ENCODE results near the gene DOK3.
"Not testable (repeated sequence)": the region's sequence is repeated elsewhere in the genome, so short reads cannot be mapped to it uniquely, and the experiment has no call there.

Gene DOK3

GRCh38 chr5:177542816-177543465, 33.3 kb upstream of the DOK3 start:
- peaks cover 7% of the 10 kb centered on the region for H3K4me1 Mint-ChIP-seq
- H3K36me3 Mint-ChIP-seq (ENCODE audit: low read depth): peaks cover 20% of the 10 kb centered on the region
- no peaks in the 10 kb centered on the region for H3K9me3 Mint-ChIP-seq
- ATAC-seq: no peak
- no peak overlapping the region for H3K4me3 Mint-ChIP-seq
- no peak overlapping the region for H3K27ac Mint-ChIP-seq
- DNase-seq: no peak
- H3K27me3 Mint-ChIP-seq: no peaks in the 10 kb centered on the region

DNA sequence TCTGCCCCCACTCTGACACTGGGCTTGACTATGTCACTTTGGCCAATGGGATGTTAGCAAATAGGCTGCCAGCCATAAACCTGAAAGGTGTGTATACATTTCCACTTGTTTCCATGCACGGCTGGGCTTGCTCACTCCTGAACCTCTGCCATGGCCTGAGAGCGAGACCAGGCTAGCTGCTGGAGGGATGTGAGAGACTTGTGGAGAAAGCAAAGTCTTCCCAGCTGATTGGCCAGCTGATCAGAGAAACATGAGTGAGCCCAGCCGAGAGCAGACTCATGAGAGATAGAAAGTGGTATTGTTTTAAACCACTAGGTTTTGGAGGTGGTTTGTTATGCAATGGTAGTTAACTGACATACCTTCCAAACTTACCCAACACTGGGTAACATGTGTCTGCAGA, 30.8 kb upstream of the DOK3 start:
- no peak overlapping the region for H3K27ac Mint-ChIP-seq
- H3K4me3 Mint-ChIP-seq: no peak overlapping the region
- ATAC-seq (no peak), DNase-seq (no peak)
- no peaks in the 10 kb centered on the region for H3K9me3 Mint-ChIP-seq
- no peaks in the 10 kb centered on the region for H3K4me1 Mint-ChIP-seq
- no peaks in the 10 kb centered on the region for H3K27me3 Mint-ChIP-seq
- H3K36me3 Mint-ChIP-seq (ENCODE audit: low read depth): peaks cover 24% of the 10 kb centered on the region

DNA sequence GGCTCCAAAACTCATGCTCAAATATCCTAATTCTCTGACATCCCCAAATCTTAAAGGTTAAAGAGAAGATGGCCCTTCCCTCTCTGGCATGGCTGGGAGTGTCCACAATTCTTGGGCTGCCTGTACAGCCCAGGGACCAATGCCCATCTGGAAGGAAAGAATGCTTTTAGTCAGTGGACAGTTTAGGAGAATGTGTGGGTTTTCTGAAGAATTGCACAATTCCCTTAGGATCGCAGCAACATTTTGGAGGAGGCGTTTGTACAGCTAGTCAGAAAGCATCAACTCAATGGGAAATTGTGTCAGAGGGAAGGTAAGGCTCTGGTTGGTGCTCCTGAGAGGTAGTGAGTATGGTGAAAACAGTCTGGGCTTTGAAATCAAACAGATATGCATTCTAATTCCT, 29.8 kb upstream of the DOK3 start:
- ATAC-seq (no peak), DNase-seq (no peak)
- H3K36me3 Mint-ChIP-seq (ENCODE audit: low read depth): peaks cover 23% of the 10 kb centered on the region
- no peaks in the 10 kb centered on the region for H3K27me3 Mint-ChIP-seq
- H3K9me3 Mint-ChIP-seq: no peaks in the 10 kb centered on the region
- H3K4me3 Mint-ChIP-seq: no peak overlapping the region
- no peak overlapping the region for H3K27ac Mint-ChIP-seq
- H3K4me1 Mint-ChIP-seq: no peaks in the 10 kb centered on the region

DNA sequence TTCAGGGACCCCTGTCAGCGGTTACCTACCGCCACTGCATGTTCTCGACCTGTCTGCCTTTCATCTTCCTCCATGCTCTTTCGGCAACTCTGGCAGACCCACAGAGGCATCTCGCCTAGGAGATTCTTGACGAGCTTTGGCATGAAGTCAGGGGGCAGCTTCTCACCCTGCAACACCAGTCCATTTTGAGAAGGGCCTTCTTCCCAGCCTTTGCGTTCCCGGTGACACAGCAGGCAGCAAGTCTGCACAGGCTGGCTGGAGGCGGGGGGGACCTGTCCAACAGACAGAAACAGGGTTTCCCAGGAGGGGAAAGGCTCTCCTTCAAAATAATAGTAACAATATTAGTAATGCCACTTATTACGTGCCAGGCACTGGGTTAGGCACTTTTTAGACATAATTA, 29.2 kb upstream of the DOK3 start:
- Mint-ChIP-seq H3K27ac (no peak overlapping the region), H3K36me3 (ENCODE audit: low read depth) (peaks cover 21% of the 10 kb centered on the region), H3K4me3 (no peak overlapping the region), H3K27me3 (no peaks in the 10 kb centered on the region), H3K9me3 (no peaks in the 10 kb centered on the region), H3K4me1 (no peaks in the 10 kb centered on the region)
- no peak for ATAC-seq
- DNase-seq: no peak

- Mint-ChIP-seq H3K4me3 (no peak overlapping the region), H3K27ac (no peak overlapping the region), H3K27me3 (no peaks in the 10 kb centered on the region), H3K36me3 (ENCODE audit: low read depth) (peaks cover 27% of the 10 kb centered on the region), H3K9me3 (no peaks in the 10 kb centered on the region), H3K4me1 (no peaks in the 10 kb centered on the region)
- DNase-seq (no peak), ATAC-seq (no peak)
Observed at GRCh38 chr5:177537389-177538361, 28.0 kb upstream of the DOK3 start.

GRCh38 chr5:177536386-177536785, 26.8 kb upstream of the DOK3 start:
- Mint-ChIP-seq H3K36me3 (ENCODE audit: low read depth) (peaks cover 25% of the 10 kb centered on the region), H3K4me3 (no peak overlapping the region), H3K27me3 (no peaks in the 10 kb centered on the region), H3K4me1 (no peaks in the 10 kb centered on the region), H3K27ac (no peak overlapping the region), H3K9me3 (no peaks in the 10 kb centered on the region)
- ATAC-seq: no peak
- DNase-seq: no peak

GRCh38 chr5:177535125-177535524, 25.5 kb upstream of the DOK3 start:
- Mint-ChIP-seq H3K9me3 (no peaks in the 10 kb centered on the region), H3K27ac (no peak overlapping the region), H3K27me3 (no peaks in the 10 kb centered on the region), H3K4me3 (no peak overlapping the region), H3K4me1 (no peaks in the 10 kb centered on the region), H3K36me3 (ENCODE audit: low read depth) (peaks cover 25% of the 10 kb centered on the region)
- DNase-seq (no peak), ATAC-seq (no peak)

- ATAC-seq, DNase-seq, H3K4me1 Mint-ChIP-seq, H3K27me3 Mint-ChIP-seq, H3K4me3 Mint-ChIP-seq, H3K27ac Mint-ChIP-seq, H3K9me3 Mint-ChIP-seq: not testable (repeated sequence)
- peaks cover 27% of the 10 kb centered on the region for H3K36me3 Mint-ChIP-seq (ENCODE audit: low read depth)
Observed at GRCh38 chr5:177534433-177534832, 24.8 kb upstream of the DOK3 start.

GRCh38 chr5:177531209-177531940, 21.7 kb upstream of the DOK3 start:
- Mint-ChIP-seq H3K9me3 (no peaks in the 10 kb centered on the region), H3K27me3 (no peaks in the 10 kb centered on the region), H3K4me3 (no peak overlapping the region), H3K4me1 (no peaks in the 10 kb centered on the region), H3K36me3 (ENCODE audit: low read depth) (peaks cover 21% of the 10 kb centered on the region), H3K27ac (no peak overlapping the region)
- no peak for DNase-seq
- no peak for ATAC-seq

- Mint-ChIP-seq H3K27me3 (no peaks in the 10 kb centered on the region), H3K36me3 (ENCODE audit: low read depth) (peaks cover 22% of the 10 kb centered on the region), H3K4me3 (no peak overlapping the region), H3K27ac (peak overlapping the region; percentile 36), H3K4me1 (no peaks in the 10 kb centered on the region), H3K9me3 (no peaks in the 10 kb centered on the region)
- DNase-seq: no peak
- no peak for ATAC-seq
Observed at GRCh38 chr5:177530638-177531037, 21.0 kb upstream of the DOK3 start.

DNA sequence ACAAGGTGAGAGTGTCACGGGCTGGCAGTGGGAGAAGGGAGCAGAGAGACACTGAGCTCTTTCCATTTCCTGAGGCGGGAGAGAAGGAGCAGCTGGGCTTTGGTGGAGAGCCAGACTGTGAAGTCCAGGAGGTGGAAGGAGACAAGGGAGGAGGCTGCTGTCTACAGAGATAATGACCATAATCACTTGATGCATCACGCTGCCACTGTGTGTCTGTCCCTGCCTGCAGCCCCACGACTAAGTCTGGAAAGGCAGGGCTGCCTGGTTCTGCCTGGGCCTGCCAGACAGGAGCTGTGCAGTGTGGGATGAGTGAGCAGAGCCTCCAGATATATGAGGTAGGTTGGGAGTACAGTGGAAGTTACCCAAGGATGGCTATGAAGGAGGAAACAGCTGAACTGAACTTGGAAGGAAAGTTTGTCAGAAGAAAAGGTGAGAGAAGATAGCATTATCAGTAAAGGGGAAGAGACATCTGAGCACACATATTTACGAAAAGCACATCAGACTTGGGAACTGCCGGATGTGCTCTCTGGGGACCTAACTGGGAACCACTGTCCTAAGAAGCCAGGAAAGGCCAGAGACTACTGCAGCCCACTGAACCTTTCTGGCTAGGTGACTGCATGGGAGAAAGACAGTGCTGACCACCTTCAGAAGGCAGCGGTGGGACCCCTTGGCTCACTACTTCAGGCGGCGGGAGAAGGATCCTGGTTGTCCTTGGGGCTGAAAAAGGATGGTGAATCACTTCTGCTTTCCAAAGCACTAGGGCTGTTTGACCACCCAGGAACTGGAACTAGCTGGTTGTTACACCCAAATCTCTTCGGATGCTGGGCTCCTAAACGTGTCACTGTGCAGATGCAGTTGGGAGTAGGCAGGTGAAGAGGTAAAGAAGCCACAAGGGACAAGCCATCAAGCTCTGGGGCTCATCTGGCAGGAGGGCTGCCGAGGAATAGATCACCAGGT, 19.9 kb upstream of the DOK3 start:
- Mint-ChIP-seq H3K27me3 (no peaks in the 10 kb centered on the region), H3K27ac (no peak overlapping the region)
- no peak for ATAC-seq

GRCh38 chr5:177528631-177529030, 19.0 kb upstream of the DOK3 start:
- no peaks in the 10 kb centered on the region for H3K4me1 Mint-ChIP-seq
- H3K27me3 Mint-ChIP-seq: no peaks in the 10 kb centered on the region
- H3K4me3 Mint-ChIP-seq: no peak overlapping the region
- ATAC-seq: no peak
- H3K27ac Mint-ChIP-seq: no peak overlapping the region
- H3K9me3 Mint-ChIP-seq: no peaks in the 10 kb centered on the region
- peaks cover 20% of the 10 kb centered on the region for H3K36me3 Mint-ChIP-seq (ENCODE audit: low read depth)
- DNase-seq: no peak

More for the DNA sequence above, 19.9 kb upstream of the DOK3 start:
- Mint-ChIP-seq H3K4me3 (no peak overlapping the region), H3K4me1 (no peaks in the 10 kb centered on the region), H3K36me3 (ENCODE audit: low read depth) (peaks cover 24% of the 10 kb centered on the region), H3K9me3 (no peaks in the 10 kb centered on the region)
- DNase-seq: no peak

- no peak for ATAC-seq
- H3K4me1 Mint-ChIP-seq: no peaks in the 10 kb centered on the region
- peaks cover 15% of the 10 kb centered on the region for H3K36me3 Mint-ChIP-seq (ENCODE audit: low read depth)
Observed at GRCh38 chr5:177527595-177527994, 18.0 kb upstream of the DOK3 start.

DNA sequence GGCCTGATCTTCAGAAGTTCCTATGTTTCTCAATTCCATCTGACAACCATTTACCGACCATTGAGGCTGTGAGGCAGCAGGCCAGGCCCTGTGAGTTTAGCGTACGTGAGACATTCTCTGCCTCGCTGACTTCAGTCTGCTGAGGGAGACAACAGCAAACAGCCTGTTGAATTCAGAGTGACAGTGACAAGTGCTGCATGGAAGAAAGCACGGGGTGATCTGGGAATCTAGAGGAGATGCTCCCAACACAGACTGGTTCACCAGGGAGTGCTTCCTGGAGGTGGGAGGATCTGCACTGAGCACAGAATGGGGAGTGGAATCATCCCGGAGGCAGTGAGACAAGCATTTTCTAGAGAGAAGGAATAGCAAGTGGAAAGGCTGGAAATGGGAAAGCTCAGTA, 17.2 kb upstream of the DOK3 start:
- ATAC-seq (no peak), DNase-seq (no peak)
- no peak overlapping the region for H3K27ac Mint-ChIP-seq
- H3K4me1 Mint-ChIP-seq: no peaks in the 10 kb centered on the region
- H3K27me3 Mint-ChIP-seq: no peaks in the 10 kb centered on the region
- H3K9me3 Mint-ChIP-seq: no peaks in the 10 kb centered on the region
- H3K36me3 Mint-ChIP-seq (ENCODE audit: low read depth): peaks cover 14% of the 10 kb centered on the region
- H3K4me3 Mint-ChIP-seq: no peak overlapping the region

More at GRCh38 chr5:177527595-177527994, 18.0 kb upstream of the DOK3 start:
- H3K27ac Mint-ChIP-seq: no peak overlapping the region
- no peak overlapping the region for H3K4me3 Mint-ChIP-seq
- H3K27me3 Mint-ChIP-seq: no peaks in the 10 kb centered on the region
- no peaks in the 10 kb centered on the region for H3K9me3 Mint-ChIP-seq
- no peak for DNase-seq

Data from activated naive CD8-positive, alpha-beta T cell treated with anti-CD3 and anti-CD28 coated beads, Interleukin-2, amount 50 U/mL, for 24 hours (primary cell).